NCI-H2107 treated with DMSO at 0.1 percent for 48 hours (cell line): ENCODE results near the gene KCTD6.

Experiments used
- DNase-seq: peaks from one replicate; lab custom pipeline; 2025; ENCODE audit not compliant: unreplicated experiment; lab: John Stamatoyannopoulos, UW

The KCTD6 gene

GRCh38 chr3:58485801-58486435 is 6.0 kb upstream of the KCTD6 start:
- DNase-seq, result no peak

GRCh38 chr3:58487140-58487886 is 4.6 kb upstream of the KCTD6 start:
- no peak for DNase-seq

- DNase-seq, result no peak
Measured at GRCh38 chr3:58488967-58489366, 2.9 kb upstream of the KCTD6 start.

GRCh38 chr3:58490860-58491501 is 915 bp upstream of the KCTD6 start:
- DNase-seq, result no peak

GRCh38 chr3:58492494-58492905 is 604 bp downstream of the KCTD6 start:
- no peak for DNase-seq

- DNase-seq, result no peak
Measured at GRCh38 chr3:58494107-58494506, 2.2 kb downstream of the KCTD6 start.

- DNase-seq, result no peak
Measured at GRCh38 chr3:58495101-58495500, 3.2 kb downstream of the KCTD6 start.

- DNase-seq, result no peak
Measured at GRCh38 chr3:58496206-58496857, 4.4 kb downstream of the KCTD6 start.

GRCh38 chr3:58497097-58497496 is 5.2 kb downstream of the KCTD6 start:
- peak; percentile 47 for DNase-seq

- DNase-seq, result no peak
Measured at GRCh38 chr3:58502872-58503271, 11.0 kb downstream of the KCTD6 start.

- DNase-seq, result no peak
Measured at GRCh38 chr3:58507356-58508078, 15.6 kb downstream of the KCTD6 start.

- DNase-seq, result no peak
Measured at GRCh38 chr3:58508437-58508836, 16.5 kb downstream of the KCTD6 start.

GRCh38 chr3:58514405-58514804 is 22.5 kb downstream of the KCTD6 start:
- DNase-seq, result no peak

- DNase-seq, result no peak
Measured at GRCh38 chr3:58518291-58518789, 26.4 kb downstream of the KCTD6 start.

- no peak for DNase-seq
Measured at GRCh38 chr3:58519668-58520402, 27.9 kb downstream of the KCTD6 start.

GRCh38 chr3:58520403-58521335 is 28.8 kb downstream of the KCTD6 start:
- peak; percentile 35 for DNase-seq

GRCh38 chr3:58521336-58521670 is 29.4 kb downstream of the KCTD6 start:
- DNase-seq, result no peak

- no peak for DNase-seq
Measured at GRCh38 chr3:58521917-58522631, 30.2 kb downstream of the KCTD6 start.
